Upper lobe of right lung (tissue), 1 donor: ENCODE results near the gene MB. TPM values are rescaled to one million over a fixed set of nuclear protein-coding genes. Genes with fewer than 3 reads are reported as not detected.

ENCODE experiments used
- ATAC-seq: fragments of 200-7000 bp; cut with Tn5 transposase; one replicate; pipeline ENCODE4 v1.9.1; 2020; ENCODE audit warnings: mild to moderate bottlenecking, moderate library complexity
- DNase-seq: peaks from one replicate; pipeline ENCODE4 v3.0.0-alpha.2; 2020
- H3K27ac ChIP-seq: fragments of 200-600 bp; one replicate; pipeline ENCODE4 v1.8.0; 2022
- H3K27me3 ChIP-seq: fragments of 200-600 bp; one replicate; pipeline ENCODE4 v1.8.0; 2022; ENCODE audit warnings: mild to moderate bottlenecking
- H3K36me3 ChIP-seq: fragments of 200-600 bp; one replicate; pipeline ENCODE4 v1.8.0; 2022
- H3K4me1 ChIP-seq: fragments of 200-600 bp; one replicate; pipeline ENCODE4 v1.8.0; 2022
- H3K4me3 ChIP-seq: fragments of 200-600 bp; one replicate; pipeline ENCODE4 v1.8.0; 2022; ENCODE audit warnings: mild to moderate bottlenecking
- H3K9me3 ChIP-seq: fragments of 200-600 bp; one replicate; pipeline ENCODE4 v1.8.0; 2022
- CTCF ChIP-seq: fragments of 200-600 bp; IDR thresholded peaks from one replicate; pipeline ENCODE4 v1.8.0; 2022; ENCODE audit warnings: antibody characterized with exemption
- intact Hi-C: fragments of 100-400 bp; cut with DNase I; formaldehyde crosslinking; loops from one replicate; pipeline ENCODE4 v1.11.0; 2022
- total RNA-seq: library from RNA; stranded (reverse); fragmentation: NEBNext Ultra II Directional; extraction: Animal tissue kit (Norgen Biotek cat#: 25700); gene quantifications from one replicate; pipeline ENCODE4 v1.2.1, GENCODE V29; 2021
- donor health status: DM: no; HTN: yes; CAD: no; lungs with severe emphysema.

MB gene
- total RNA-seq, 1 donor from 2014 or later: 2.2 TPM

DNA sequence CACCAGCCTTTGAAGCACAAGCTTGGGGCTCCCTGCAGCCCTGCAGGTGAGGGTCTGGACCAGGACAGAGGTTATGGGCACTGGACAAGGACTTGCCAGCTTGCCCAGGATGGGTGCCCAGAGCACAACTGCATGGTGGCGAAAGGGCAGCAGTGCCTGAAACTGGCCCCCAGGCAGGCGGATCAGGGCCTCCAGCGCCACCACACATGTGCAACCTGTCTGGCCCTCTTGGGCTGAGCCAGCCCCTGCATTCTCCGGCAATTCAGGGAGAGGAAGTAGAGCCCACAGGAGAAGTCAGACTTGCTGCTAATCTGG is 18.8 kb downstream of the MB start:
- H3K27me3 ChIP-seq: no peaks in the 10 kb centered on the region
- H3K4me1 ChIP-seq: no peaks in the 10 kb centered on the region
- ATAC-seq (no peak), DNase-seq (no peak)
- no peaks in the 10 kb centered on the region for H3K9me3 ChIP-seq
- H3K36me3 ChIP-seq: no peaks in the 10 kb centered on the region
- H3K4me3 ChIP-seq: no peak overlapping the region
- intact Hi-C loops: no loop called here
- no peak overlapping the region for H3K27ac ChIP-seq
- TF ChIP-seq CTCF: no peak

DNA sequence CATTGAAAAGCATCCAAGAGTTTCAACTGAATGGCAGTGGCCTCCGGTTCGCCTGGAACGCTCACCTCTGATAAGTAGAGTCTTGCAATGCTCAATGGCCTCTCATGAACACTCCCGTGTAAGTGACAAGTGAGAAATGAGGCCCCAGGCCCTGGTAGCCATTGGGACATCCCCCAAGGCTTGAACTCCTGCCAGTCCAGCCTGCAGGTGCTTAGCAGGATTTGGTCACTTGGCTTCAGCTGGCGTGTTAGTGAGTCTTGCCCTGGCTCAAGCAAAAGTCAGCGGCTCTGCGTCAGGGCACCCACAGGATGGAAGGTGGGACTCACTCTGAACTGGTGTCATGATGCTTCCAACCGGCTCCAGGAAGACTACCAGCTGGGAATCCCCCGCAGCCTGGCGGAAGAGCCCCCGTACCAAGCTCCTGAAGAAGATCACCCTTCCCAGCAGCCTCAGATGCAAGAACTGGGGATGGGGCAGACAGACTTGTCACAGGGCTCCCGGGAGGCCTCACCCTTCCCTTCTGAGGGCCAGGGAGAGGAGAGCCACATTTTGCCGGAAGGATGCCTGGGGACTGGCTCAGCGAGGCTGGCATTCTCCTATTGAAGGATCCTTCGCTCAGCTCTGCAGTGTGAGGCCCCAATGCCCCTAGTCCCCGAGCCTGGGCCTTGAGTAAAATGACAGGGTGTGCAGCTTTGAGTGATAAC is 19.3 kb downstream of the MB start:
- Histone ChIP-seq H3K27me3 (no peaks in the 10 kb centered on the region), H3K27ac (no peak overlapping the region), H3K36me3 (no peaks in the 10 kb centered on the region), H3K9me3 (no peaks in the 10 kb centered on the region), H3K4me1 (no peaks in the 10 kb centered on the region), H3K4me3 (no peak overlapping the region)
- intact Hi-C loops: no loop called here
- no peak for TF ChIP-seq CTCF
- peak; percentile 42 for ATAC-seq
- DNase-seq: peak; percentile 75

DNA sequence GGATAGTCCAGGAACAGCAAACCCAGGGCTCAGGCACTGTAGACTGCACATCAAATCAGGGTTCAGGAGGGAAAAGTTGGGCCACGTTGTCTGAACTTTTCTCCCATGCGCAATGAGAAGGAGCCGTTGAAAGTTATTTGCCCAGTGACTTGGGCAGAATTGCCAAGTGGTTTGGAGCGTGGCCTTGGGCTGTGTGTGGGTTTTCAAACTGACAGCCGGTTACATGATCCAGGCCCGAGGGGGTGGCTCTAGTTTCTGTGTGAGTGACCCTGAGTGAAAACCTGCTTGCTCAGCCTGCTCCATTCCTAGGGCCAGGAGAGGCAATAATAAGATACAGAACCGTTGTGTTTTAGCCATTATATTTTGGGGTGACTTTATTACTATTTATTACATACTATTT is 20.3 kb downstream of the MB start:
- ATAC-seq: no peak
- TF ChIP-seq CTCF: no peak

DNA sequence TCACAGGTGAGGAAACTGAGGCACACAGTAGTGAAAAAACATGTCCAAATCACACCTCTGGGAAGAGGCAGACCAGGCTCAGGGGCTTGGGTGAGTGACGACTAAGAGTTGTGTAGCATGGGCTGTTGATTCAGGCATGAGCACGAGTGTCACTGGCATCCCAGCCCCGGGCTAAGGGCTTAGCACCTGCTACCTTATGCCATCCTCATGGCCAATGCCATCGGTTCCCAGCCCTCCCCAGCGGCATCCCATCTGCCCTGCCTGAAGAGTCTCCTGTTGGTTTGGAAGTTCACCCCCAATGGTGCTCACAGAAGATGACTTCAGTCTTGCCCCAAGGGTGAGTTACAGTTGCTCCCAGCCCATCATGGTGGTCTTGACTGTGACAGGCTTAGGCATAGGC is 22.4 kb downstream of the MB start:
- no peaks in the 10 kb centered on the region for H3K36me3 ChIP-seq
- no peaks in the 10 kb centered on the region for H3K4me1 ChIP-seq
- no peaks in the 10 kb centered on the region for H3K27me3 ChIP-seq
- DNase-seq: no peak
- no peaks in the 10 kb centered on the region for H3K9me3 ChIP-seq
- TF ChIP-seq CTCF: no peak
- no peak for ATAC-seq
- H3K27ac ChIP-seq: no peak overlapping the region
- intact Hi-C loops: no loop called here
- no peak overlapping the region for H3K4me3 ChIP-seq

More for the DNA sequence above, 20.3 kb downstream of the MB start:
- DNase-seq: no peak
- Histone ChIP-seq H3K27ac (no peak overlapping the region), H3K4me3 (no peak overlapping the region), H3K9me3 (no peaks in the 10 kb centered on the region), H3K27me3 (no peaks in the 10 kb centered on the region), H3K4me1 (no peaks in the 10 kb centered on the region), H3K36me3 (no peaks in the 10 kb centered on the region)
- intact Hi-C loops: no loop called here

GRCh38 chr22:35593891-35594470 is 23.1 kb downstream of the MB start:
- Histone ChIP-seq H3K4me1 (peaks cover 4% of the 10 kb centered on the region), H3K27me3 (no peaks in the 10 kb centered on the region), H3K36me3 (no peaks in the 10 kb centered on the region), H3K4me3 (no peak overlapping the region), H3K9me3 (no peaks in the 10 kb centered on the region), H3K27ac (no peak overlapping the region)
- no peak for ATAC-seq
- no peak for DNase-seq
- TF ChIP-seq CTCF: no peak
- intact Hi-C loops: no loop called here
